ENCODE measurements around the gene EXT2. TPM values are rescaled to one million over a fixed set of nuclear protein-coding genes. Genes with fewer than 3 reads are reported as not detected.

EXT2 gene
- total RNA-seq, 4 donors from 2014 or later, result 47.8 to 80.4 (median 68.0) TPM

DNA sequence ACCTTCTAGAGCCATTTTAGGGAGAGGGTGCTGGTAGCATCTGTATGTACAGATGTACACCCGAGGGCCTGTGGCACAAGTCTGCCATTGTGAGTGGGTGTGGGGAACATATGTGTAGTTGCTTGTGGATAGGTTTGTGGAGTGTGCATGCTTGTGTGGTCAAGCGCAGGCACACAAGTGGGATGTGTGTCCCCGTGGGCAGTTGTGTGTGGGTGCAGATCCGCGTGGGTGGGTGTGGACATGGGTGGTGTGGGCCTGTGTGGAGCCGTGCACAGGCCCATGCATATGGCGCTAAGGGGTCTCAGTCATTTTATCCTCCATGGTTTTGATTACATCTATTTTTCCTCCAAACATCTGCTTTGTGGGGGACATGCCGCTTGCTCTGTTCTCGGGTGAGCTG lies 185.7 kb downstream of the EXT2 start:
- Histone ChIP-seq H3K36me3 (no peaks in the 10 kb centered on the region), H3K9me3 (no peaks in the 10 kb centered on the region), H3K4me1 (no peaks in the 10 kb centered on the region), H3K4me3 (no peak overlapping the region), H3K27ac (replicated peaks in 1 of 4) (no peak overlapping the region), H3K27me3 (no peaks in the 10 kb centered on the region)
- no peak for TF ChIP-seq POLR2A (IDR thresholded peaks at IDR 0.05; ENCODE audit: low read depth)
- TF ChIP-seq, protein P1, sequence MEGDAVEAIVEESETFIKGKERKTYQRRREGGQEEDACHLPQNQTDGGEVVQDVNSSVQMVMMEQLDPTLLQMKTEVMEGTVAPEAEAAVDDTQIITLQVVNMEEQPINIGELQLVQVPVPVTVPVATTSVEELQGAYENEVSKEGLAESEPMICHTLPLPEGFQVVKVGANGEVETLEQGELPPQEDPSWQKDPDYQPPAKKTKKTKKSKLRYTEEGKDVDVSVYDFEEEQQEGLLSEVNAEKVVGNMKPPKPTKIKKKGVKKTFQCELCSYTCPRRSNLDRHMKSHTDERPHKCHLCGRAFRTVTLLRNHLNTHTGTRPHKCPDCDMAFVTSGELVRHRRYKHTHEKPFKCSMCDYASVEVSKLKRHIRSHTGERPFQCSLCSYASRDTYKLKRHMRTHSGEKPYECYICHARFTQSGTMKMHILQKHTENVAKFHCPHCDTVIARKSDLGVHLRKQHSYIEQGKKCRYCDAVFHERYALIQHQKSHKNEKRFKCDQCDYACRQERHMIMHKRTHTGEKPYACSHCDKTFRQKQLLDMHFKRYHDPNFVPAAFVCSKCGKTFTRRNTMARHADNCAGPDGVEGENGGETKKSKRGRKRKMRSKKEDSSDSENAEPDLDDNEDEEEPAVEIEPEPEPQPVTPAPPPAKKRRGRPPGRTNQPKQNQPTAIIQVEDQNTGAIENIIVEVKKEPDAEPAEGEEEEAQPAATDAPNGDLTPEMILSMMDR (IDR thresholded peaks at IDR 0.05), result no peak
- TF ChIP-seq EP300 (IDR thresholded peaks at IDR 0.05), result no peak
- TF ChIP-seq POLR2AphosphoS5 (IDR thresholded peaks at IDR 0.05), result no peak
- DNase-seq (ENCODE audit: extremely low spot score), result no peak
- 92% methylated on average over 9 of the region's 9 CpGs for WGBS
- intact Hi-C loops (cut with DNase I), result no loop called here

DNA sequence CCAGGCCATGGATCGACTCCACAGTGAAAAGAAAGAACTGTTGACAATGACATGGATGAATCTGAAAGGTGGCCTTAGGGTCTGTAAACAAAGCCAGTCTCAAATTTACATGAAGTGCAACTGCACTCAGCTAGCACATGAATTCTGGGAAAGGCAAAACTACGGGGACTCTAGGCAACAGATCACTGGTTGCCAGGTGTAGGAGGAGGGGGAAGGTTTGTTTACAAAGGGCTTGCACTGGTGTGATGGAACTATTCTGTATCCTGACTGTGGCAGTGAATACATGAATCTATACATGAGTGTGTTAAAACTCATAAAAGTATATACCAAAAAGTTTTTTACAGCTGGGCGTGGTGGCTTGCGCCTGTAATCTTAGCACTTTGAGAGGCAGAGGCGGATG lies 187.1 kb downstream of the EXT2 start:
- Histone ChIP-seq H3K4me3 (no peak overlapping the region), H3K4me1 (no peaks in the 10 kb centered on the region), H3K27ac (replicated peaks in 1 of 4) (no peak overlapping the region), H3K36me3 (no peaks in the 10 kb centered on the region), H3K27me3 (peaks cover 0 to 7% (median 0%) of the 10 kb centered on the region in 4 donors), H3K9me3 (no peaks in the 10 kb centered on the region)
- DNase-seq (ENCODE audit: extremely low spot score), result no peak
- TF ChIP-seq POLR2A (IDR thresholded peaks at IDR 0.05; ENCODE audit: low read depth), result no peak
- TF ChIP-seq, protein P1 (IDR thresholded peaks at IDR 0.05), result no peak
- no peak for TF ChIP-seq POLR2AphosphoS5 (IDR thresholded peaks at IDR 0.05)
- TF ChIP-seq EP300 (IDR thresholded peaks at IDR 0.05), result no peak
- intact Hi-C loops (cut with DNase I), result no loop called here
- 91% methylated on average over 5 of the region's 5 CpGs for WGBS

DNA sequence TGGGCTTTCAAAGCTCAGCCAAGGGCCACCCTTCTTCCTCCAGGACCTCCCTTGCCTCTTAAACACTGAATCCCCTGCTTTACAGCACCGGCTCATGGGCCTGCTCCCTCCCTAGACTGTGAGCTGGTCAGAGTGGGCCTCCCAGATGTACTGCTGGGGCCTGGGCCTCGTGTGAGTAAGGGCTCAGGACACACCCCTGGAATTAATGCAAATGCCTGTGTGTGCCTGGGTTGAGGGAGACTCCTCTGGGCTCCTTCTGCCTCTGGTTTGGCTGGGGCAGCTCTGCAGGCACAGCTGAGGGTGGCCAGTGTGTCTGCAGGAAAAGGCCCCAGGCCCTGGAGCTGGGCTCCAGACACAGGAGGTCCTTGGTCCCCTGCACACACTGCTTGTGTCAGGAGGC lies 190.3 kb downstream of the EXT2 start:
- intact Hi-C loops (cut with DNase I), result loop anchor here (1.0 kb wide), 1 partner anchor 253 kb away; no protein-coding TSS in a partner anchor
- Histone ChIP-seq H3K9me3 (no peaks in the 10 kb centered on the region), H3K27me3 (peaks cover 0 to 7% (median 0%) of the 10 kb centered on the region in 4 donors), H3K36me3 (no peaks in the 10 kb centered on the region), H3K4me3 (no peak overlapping the region), H3K4me1 (no peaks in the 10 kb centered on the region), H3K27ac (replicated peaks in 1 of 4) (no peak overlapping the region)
- no peak for DNase-seq (ENCODE audit: extremely low spot score)
- 52% methylated on average over 2 of the region's 2 CpGs for WGBS
- no peak for TF ChIP-seq POLR2AphosphoS5 (IDR thresholded peaks at IDR 0.05)
- TF ChIP-seq EP300 (IDR thresholded peaks at IDR 0.05), result no peak
- TF ChIP-seq POLR2A (IDR thresholded peaks at IDR 0.05; ENCODE audit: low read depth), result no peak
- TF ChIP-seq, protein P1 (IDR thresholded peaks at IDR 0.05), result no peak

DNA sequence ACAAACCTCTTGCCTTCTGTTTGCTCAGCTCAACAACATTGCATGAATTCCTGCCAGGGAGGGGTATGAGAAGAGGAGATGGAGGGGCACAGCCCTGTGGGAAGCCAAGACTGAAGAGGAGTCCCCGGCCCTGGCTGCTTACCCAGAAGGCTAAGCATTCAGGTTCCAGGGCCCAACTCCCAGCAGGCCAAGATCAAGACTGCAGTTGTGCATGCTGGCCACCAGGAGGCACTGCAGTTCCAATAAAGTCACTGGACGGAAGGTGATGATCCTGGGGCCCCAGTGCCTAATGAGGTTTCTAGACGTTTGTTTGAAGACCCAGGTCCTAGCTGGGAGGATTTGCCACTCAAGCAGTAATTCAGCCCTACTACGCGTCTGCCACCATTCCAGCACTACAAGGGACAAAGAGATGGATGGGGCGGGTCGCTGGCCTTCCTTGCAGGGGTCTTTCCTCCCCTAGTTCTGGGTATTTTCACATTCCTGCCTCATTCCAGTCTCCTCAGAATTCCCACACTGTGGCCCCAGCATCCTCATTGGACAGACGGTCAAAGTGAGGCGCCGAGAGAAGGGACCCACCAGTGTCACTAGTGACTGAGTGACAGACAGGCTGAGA lies 190.9 kb downstream of the EXT2 start:
- Histone ChIP-seq H3K27me3 (peaks cover 0 to 7% (median 0%) of the 10 kb centered on the region in 4 donors), H3K4me3 (no peak overlapping the region), H3K4me1 (no peaks in the 10 kb centered on the region), H3K9me3 (no peaks in the 10 kb centered on the region), H3K36me3 (no peaks in the 10 kb centered on the region), H3K27ac (replicated peaks in 1 of 4) (no peak overlapping the region)
- WGBS, result 84% methylated on average over 8 of the region's 10 CpGs
- TF ChIP-seq, protein P1 (IDR thresholded peaks at IDR 0.05), result peak; percentile 84 to 96 (median 90)
- TF ChIP-seq POLR2AphosphoS5 (IDR thresholded peaks at IDR 0.05) (no peak), EP300 (IDR thresholded peaks at IDR 0.05) (no peak), POLR2A (IDR thresholded peaks at IDR 0.05; ENCODE audit: low read depth) (no peak)
- intact Hi-C loops (cut with DNase I), result loop anchor here (1.0 kb wide), 1 partner anchor 252 kb away; no protein-coding TSS in a partner anchor
- no peak for DNase-seq (ENCODE audit: extremely low spot score)
